HFF-Myc (cell line): ENCODE measurements around the gene FBXO30.

Experiments used
- DNase-seq: peaks from one replicate; pipeline ENCODE4 v3.0.0-alpha.2; 2011; ENCODE audit warnings: low read depth; ENCODE audit errors: extremely low read depth
- H3K4me3 ChIP-seq: replicated peaks from 2 replicates; pipeline ENCODE4 v1.5.1; 2011; ENCODE audit warnings: low read depth, mild to moderate bottlenecking, control low read depth, low read length
- TF ChIP-seq, protein P1 (sequence below): IDR thresholded peaks from 2 replicates; pipeline ENCODE4 v1.5.1; 2012; ENCODE audit warnings: mild to moderate bottlenecking, low read depth, low read length, control low read depth; ENCODE audit errors: missing control alignments

Gene FBXO30

DNA sequence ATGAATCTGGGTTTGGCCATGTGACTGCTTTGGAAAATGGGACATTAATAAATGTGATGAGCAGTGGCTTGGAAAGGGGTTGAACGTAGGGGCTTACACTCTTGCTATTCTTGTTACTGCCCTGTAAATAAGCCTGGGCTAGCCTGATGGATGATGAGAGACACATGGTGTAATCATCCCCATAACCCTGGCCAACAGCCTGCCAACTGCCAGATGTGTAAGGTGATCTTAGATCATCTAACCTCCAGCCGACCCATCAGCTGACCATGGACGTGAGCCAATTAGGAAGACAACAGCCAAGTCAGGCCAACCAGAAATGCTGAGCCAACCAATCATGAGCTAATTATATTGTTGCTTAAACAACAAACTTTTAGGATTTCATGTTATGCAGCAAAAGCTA, 25.2 kb downstream of the FBXO30 start:
- peak; percentile 61 for DNase-seq
- TF ChIP-seq, protein P1, sequence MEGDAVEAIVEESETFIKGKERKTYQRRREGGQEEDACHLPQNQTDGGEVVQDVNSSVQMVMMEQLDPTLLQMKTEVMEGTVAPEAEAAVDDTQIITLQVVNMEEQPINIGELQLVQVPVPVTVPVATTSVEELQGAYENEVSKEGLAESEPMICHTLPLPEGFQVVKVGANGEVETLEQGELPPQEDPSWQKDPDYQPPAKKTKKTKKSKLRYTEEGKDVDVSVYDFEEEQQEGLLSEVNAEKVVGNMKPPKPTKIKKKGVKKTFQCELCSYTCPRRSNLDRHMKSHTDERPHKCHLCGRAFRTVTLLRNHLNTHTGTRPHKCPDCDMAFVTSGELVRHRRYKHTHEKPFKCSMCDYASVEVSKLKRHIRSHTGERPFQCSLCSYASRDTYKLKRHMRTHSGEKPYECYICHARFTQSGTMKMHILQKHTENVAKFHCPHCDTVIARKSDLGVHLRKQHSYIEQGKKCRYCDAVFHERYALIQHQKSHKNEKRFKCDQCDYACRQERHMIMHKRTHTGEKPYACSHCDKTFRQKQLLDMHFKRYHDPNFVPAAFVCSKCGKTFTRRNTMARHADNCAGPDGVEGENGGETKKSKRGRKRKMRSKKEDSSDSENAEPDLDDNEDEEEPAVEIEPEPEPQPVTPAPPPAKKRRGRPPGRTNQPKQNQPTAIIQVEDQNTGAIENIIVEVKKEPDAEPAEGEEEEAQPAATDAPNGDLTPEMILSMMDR = no peak
- no peak overlapping the region for H3K4me3 ChIP-seq

DNA sequence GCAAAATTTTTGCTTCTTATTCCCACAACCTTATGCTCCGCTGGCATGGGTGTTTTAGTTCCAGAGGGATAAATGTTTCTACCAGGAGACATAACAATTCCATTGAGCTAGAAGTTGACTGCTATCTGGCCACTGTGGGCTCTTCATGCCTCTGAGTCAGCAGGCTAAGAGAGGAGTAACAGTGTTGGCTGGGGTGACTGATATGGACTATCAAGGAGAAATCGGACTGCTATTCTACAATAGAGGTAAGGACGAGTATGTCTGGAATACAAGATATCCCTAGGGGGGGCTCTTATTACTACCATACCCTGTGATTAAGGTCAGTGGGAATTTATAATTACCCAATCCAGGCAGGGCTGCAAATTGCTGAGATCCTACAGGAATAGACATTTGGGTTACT, 26.9 kb downstream of the FBXO30 start:
- H3K4me3 ChIP-seq = no peak overlapping the region
- TF ChIP-seq, protein P1 = no peak
- DNase-seq = no peak

DNA sequence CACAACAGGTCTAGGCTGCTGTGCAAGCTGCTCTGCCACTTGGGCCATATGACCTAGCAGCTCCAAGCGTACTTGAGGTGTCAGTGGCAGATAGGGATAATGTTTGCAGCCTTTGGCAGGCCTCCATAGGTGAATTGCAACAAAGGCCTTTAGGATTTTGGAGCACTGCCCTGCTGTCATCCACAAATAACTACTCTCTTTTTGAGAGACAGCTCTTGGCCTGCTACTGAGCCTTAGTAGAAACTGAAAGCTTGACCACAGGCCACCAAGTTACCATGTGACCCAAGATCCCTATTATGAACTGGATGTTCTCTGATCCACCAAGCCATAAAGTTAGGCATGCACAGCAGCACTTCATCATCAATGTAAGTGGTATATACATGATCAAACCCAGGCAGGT, 29.9 kb downstream of the FBXO30 start:
- no peak overlapping the region for H3K4me3 ChIP-seq
- DNase-seq = no peak
- TF ChIP-seq, protein P1 = no peak

DNA sequence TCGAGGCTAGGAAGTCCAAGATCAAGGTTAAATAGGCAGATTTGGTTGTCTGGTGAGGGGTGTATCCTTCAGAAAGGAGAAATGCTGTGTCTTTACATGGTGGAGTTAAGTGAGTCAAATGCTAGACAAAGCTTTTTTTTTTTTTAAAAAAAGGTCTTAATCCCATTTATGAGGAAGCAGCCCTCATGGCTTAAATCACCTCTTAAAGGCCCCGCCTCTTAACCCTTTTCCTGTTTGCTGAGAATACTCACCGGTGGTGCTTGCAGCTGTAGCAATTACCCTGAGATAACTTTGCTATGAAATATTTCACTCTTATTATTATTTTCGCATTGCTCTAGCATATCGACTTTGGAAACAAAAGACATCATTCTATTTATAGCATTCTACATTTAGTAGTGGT, 30.8 kb downstream of the FBXO30 start:
- TF ChIP-seq, protein P1 = no peak
- DNase-seq = no peak
- no peak overlapping the region for H3K4me3 ChIP-seq

DNA sequence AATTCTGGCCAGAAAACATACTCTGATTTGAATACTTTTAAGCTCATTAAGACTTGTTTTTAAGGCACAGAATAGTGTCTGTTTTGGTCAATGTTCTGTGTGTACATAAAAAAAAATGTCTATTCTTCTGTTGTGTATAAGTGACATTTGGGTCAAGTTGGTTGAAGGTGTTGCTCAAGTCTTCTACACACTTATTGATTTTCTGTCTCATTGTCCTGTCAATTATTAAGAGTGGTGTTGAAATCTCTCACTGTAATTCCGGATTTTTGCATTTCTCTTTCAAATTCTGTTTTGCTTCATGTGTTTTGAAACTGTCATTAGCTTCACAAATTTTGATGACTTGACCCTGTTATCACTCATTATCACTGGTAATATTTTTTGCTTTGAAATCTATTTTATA, 41.7 kb downstream of the FBXO30 start:
- TF ChIP-seq, protein P1 = no peak
- DNase-seq = no peak

DNA sequence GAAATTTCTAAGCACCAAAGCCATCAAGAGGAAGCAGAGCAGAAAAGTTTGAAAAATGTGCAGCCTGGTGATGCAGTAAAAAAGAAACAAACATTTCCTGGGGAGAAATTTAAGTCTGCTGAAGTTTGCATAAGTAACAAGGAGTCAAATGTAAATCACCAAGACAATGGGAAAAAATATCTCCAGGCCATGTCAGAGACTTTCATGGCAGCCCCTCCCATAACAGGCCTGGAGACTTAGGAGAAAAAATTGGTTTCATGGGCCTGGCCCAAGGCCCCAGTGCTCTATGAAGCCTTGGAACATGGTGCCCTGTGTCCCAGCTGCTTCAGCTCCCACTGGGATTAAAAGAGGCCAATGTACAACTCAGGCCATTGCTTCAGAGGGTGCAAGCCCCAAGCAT, 49.1 kb downstream of the FBXO30 start:
- no peak overlapping the region for H3K4me3 ChIP-seq
- TF ChIP-seq, protein P1 = no peak
- DNase-seq = no peak

More for the DNA sequence above, 41.7 kb downstream of the FBXO30 start:
- no peak overlapping the region for H3K4me3 ChIP-seq

DNA sequence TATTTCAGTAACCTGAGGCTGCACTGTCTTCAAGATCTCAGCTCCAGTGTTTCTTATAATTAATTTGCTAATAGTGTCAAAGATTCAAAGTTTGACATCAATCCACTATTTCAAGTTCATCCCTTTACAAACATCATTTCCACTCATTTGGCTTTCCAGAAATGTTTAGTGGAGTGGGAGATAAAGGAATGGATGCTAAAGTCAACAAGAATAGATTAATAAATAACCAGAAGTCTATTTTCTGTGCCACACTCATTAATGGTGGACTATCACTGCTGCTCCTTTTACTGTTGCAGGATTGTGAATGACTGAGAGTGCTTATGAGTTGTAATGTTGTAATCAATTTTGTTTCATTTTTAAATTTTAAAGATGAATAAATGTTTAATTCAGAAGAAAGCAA, 50.9 kb downstream of the FBXO30 start:
- TF ChIP-seq, protein P1 = no peak
- no peak for DNase-seq
- no peak overlapping the region for H3K4me3 ChIP-seq
